GM18519 (cell line): ENCODE results near the gene LRRC14B.
"Not testable (repeated sequence)": the region's sequence is repeated elsewhere in the genome, so short reads cannot be mapped to it uniquely, and the experiment has no call there.

Experiments used
- ATAC-seq: cut with Tn5 transposase; IDR thresholded peaks from one replicate; pipeline ENCODE4 v1.9.1; 2021; ENCODE audit warnings: mild to moderate bottlenecking, moderate library complexity; ENCODE audit not compliant: unreplicated experiment, low FRiP score

The LRRC14B gene

GRCh38 chr5:189486-189885 is 1.8 kb upstream of the LRRC14B start:
- no peak for ATAC-seq

GRCh38 chr5:189976-190365 is 1.3 kb upstream of the LRRC14B start:
- ATAC-seq, result no peak

- ATAC-seq, result no peak
These were observed 794 bp upstream of the LRRC14B start for GRCh38 chr5:190366-191035.

GRCh38 chr5:191949-192690 is 825 bp downstream of the LRRC14B start:
- ATAC-seq, result no peak

DNA sequence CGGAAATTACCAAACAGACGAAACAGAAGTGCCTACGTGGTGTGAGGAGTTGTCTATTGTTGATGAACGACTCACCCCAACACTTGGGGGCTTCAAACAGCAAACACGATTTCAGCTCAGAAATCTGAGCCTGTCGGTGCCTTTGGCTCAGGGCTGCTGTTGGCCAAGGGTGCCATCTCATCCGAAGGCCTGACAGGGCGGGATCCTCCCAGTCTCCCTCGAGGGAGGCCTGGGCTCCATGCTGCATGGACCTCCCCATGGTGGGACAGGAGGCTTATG is 1.3 kb downstream of the LRRC14B start:
- no peak for ATAC-seq

GRCh38 chr5:192970-193831 is 1.9 kb downstream of the LRRC14B start:
- no peak for ATAC-seq

GRCh38 chr5:194102-194501 is 2.8 kb downstream of the LRRC14B start:
- no peak for ATAC-seq

DNA sequence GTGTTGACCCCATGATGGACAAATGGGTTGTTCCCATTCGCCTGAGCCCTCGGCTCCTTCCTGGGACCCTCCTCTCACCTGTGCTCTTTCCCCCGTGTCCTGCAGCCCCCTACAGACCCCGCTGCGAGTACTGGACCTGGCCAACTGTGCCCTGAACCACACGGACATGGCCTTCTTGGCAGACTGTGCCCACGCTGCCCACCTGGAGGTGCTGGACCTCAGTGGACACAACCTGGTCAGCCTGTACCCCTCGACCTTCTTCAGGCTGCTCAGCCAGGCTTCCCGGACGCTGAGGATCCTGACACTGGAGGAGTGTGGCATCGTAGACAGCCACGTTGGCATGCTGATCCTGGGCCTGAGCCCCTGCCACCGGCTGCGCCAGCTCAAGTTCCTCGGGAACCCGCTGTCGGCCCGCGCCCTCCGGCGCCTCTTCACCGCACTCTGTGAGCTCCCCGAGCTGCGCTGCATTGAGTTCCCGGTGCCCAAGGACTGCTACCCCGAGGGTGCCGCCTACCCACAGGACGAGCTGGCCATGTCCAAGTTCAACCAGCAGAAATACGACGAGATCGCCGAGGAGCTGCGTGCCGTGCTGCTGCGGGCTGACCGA is 3.4 kb downstream of the LRRC14B start:
- ATAC-seq, result no peak

DNA sequence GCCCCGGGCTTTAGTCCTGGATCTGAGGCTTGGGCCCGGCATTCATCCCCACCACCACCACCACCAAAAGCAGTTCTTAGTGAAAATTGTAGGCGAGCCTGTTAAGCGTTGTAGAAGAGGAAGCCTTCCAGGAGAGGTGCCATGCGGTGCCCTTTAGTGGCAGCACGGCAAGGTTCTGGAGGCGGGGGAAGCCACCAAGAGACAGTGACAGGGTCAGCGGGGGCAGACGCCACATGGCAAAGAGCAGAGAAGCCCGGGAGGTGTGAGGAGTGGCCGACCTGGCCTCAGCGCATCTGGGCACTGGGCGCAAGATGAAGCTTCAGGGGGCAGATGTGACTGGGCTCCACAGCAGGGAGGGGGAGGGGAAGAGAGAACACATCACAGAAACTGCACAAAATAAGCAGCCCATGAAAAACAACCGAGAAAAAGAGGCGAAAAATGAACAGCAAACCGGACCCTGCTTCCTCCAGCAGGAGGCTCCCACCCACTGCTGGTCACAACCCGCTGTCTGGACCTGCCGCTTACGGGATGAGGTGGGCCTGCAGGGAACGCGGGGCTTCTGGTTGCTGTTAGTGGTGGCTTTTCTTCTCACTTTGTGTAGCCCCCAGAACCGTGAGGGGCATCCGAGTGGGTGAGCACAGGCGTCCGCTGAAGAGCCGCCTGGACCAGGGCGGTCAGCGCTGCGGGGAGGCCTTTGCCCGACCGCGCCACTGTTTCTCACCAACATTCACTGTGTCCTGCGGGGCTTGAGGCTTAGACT is 4.3 kb downstream of the LRRC14B start:
- no peak for ATAC-seq

DNA sequence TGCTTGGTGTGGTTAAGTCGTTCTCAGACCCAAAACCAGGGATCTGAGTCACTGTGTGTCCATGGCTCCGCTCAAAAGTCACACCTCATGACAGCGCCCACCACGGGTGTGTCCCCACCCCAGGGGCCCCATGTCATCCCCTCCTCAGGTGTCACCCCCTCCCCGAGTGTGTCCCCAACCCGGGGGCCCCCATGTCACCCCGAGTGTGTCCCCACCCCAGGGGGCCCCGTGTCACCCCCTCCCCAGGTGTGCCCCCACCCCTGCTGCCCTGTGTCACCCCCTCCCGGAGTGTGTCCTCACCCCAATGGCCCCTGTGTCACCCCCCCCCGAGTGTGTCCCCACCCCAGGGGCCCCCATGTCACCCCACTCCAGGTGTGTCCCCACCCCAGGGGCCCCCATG is 5.1 kb downstream of the LRRC14B start:
- no peak for ATAC-seq

GRCh38 chr5:197031-197430 is 5.7 kb downstream of the LRRC14B start:
- not testable (repeated sequence) for ATAC-seq

GRCh38 chr5:197892-198489 is 6.7 kb downstream of the LRRC14B start:
- no peak for ATAC-seq

DNA sequence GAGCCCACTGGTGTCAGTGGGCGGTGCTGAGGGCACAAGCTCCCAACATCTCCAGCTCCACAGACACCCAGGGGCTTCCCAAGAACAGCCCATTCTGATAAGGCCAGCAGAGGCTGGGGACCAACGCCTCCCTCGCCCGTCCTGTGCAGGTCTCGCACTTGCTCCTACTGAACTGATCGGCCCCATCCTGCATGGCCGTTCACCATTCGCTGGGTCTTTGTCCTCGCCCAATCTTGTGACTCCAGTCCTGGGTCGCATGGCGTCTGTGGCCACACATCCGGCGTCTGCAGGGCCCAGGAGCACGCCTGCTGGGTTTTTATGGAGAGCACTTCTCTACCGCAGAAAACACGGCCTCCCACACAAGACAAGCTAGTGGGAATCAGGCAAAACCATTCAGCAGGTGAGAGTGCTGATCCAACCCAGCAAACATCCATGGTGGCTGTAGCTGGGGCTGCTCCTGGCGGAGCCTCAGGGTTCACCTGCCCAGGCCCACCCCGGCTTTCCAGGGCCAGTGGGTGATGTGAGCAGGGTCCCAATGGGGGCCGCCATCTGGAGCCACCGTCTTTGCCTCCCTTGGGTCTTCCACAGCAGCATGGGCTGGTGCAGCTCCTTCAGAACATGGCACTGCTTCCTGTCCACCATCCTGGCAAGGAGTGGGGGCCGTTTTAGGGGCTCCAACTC is 7.4 kb downstream of the LRRC14B start:
- no peak for ATAC-seq

DNA sequence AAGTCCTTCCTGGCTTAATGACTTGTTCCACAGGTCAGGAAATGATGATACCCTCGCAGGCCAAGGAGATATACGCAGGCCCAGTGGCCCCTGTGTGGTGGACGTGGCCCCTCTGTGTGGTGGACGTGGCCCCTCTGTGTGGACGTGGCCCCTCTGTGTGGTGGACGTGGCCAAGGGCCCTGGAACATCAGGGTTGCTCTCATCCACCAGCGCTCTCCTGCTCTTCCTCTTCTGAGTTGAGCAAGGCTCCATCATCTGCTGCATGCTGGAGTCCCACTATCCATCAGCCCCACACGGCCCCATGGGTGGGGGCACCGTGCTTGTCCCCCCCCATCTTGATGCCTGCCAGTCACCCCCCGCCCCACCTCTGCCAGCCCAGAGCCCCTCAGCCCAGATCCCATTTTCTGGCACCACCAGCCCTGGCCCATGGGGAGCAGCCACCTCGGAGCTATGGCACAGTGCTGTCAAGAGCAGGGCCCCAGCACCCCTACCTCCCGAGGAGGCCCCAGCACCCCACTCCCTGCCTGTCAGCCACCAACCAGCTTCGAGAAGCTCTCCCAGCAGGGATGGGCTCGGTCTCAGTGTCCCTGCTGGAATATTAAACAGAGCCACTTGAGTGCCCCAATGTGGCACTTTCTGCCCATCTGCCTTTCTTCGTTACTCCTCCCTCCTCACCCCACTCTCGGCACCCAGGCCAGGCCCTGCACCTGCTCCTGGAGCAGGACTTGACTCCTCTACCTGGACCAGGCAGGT is 8.1 kb downstream of the LRRC14B start:
- no peak for ATAC-seq

DNA sequence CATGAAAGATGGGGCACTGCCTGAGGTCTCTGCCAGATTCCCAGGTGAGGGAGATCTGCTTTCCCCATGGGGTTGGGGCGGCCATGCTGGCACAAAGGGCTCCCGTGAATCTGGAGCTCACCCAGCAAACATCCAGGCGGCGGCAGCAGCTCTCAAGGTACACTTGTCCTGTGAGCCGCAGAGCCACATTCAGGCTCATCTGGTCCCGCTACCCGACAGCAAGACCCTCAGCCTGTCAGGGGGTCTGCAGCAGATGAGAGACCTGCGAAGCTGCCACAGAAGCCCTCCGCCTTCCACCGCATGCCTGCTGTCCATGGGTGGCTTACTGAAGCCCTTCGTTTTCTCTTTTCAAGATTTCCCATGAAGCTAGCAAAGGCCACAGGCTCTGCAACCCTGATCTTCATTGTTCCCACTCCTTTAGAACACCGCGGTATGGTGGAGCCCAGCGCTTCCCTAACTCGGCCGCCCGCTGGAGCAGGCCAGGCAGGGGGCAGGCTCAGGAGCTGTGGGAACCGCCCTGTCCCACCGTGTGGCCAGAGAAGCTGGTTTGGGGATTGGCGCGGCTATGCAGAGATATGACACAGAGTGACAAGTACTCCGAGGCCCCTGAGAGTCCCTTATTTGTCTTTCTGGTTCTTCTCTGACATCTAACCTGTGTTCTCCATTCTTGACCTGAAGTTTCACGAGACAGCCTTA is 8.8 kb downstream of the LRRC14B start:
- no peak for ATAC-seq

DNA sequence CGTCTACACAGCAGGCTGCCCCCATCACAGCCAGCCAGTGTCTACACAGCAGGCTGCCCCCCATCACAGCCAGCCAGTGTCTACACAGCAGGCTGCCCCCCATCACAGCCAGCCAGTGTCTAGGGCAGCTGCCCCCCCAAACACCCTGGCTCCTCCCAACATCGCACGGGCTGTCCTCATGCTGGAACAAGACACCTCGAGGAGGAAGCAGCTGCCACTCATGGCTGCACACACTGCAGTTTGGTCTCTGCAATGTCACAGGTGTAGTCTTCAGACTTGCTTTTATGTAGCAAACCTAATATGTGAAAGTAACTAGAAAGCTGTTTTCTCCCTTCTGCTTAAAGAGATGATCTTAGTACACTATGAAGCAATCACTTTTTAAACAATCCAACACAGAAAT is 9.7 kb downstream of the LRRC14B start:
- ATAC-seq, result no peak

- ATAC-seq, result no peak
These were observed 10.4 kb downstream of the LRRC14B start for GRCh38 chr5:201672-202071.

DNA sequence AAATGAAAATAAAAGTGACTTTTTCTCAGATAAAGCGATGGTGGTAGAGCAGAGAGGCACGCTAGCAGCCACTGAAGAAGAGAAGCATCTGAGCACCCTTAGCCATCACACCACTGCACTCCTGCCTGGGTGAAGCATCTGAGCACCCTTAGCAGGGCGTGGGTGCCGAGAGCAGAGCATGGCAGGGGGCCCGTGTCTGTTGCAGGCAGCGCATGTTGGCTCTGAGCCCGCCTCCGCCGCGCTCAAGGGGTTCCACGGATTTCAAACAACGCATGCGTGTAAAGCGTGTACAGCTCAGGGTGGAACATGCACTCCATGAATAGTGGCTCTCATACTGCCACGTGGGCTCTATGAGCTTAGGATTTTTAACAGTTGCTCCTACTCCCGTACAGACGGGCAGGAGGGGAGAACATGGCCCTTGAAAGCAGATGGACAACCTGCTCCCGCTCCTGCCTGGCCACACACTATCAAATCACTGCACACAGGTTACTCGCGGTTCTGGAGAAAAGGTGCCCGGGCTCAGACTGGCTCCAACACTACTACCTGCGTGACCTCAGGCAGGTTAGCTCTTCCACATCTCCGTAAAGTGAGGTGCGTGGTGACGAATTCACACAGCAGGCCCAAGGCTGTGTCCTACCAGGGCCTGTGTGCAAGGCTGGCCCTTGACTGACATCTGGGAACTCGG is 12.1 kb downstream of the LRRC14B start:
- no peak for ATAC-seq
